HG02870 (cell line): ENCODE results near the gene CAMTA1.

Experiments
- ATAC-seq: cut with Tn5 transposase; IDR thresholded peaks from one replicate; pipeline ENCODE4 v1.9.1; 2021; ENCODE audit warnings: mild to moderate bottlenecking, moderate library complexity; ENCODE audit not compliant: unreplicated experiment

Gene CAMTA1

DNA sequence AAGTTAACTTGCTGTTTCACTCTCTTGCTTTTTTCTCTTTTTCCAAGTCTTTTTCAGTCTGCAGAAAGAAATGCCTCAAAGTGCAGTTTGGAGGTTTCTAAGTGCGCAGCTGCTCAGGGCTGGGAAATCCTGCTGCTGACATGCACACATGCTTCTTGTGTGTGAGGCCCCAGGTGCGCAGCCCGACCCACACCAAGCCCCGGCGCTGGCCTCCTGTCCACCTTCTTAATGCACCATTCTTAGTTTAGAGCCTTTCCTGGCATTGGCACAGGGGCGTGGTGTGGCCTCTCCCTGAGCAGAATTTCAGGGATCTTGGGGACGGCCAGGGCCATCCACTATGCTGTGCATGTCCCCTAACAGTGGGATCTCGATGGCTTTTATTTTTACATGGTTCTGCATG lies 315.2 kb downstream of the CAMTA1 start:
- ATAC-seq: no peak

GRCh38 chr1:7101187-7101586 lies 315.9 kb downstream of the CAMTA1 start:
- ATAC-seq: no peak

DNA sequence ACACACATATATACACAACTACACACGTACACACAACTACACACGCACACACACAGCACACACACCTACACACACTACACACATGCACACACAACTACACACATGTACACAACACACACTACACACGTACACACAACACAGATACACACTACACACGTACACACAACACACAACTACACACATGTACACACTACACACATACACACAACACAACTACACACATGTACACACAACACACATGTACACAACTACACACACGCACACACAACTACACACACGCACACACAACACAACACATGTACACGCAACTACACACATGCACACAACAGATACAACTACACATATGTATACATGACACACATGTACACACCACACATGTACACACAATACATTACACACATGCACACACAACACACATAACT lies 318.1 kb downstream of the CAMTA1 start:
- ATAC-seq: no peak

DNA sequence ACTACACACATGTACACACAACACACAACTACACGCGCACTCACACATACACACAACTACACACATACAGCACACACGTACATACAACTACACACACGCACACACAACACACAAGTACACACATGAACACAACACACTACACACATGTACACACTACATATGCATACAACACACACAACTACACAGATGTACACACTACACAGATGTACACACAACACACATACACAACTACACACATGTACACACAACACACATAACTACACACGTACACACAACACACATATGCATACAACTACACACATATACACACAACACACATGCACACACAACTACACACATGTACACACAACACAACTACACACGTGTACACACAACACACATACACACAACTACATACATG lies 318.6 kb downstream of the CAMTA1 start:
- ATAC-seq: no peak

GRCh38 chr1:7104339-7104738 lies 319.1 kb downstream of the CAMTA1 start:
- no peak for ATAC-seq

DNA sequence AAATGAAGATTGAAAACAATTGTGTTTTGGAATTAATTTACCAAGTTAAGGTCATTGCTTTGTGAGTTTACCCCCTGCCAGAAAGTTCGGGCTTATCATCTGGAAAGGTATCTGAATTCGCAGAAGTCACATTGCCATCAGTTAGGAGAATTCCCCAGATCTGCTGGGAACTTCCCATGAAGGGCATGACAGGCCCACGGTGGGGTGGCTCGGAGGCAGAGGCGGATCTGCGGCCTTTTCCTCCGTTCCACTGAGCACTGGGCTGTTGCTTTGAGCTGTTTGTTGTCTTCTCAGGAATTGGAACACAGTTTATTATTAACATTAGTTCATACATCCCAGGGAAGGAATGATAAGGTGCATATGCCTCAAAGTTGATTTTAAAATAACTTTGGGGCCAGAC lies 320.0 kb downstream of the CAMTA1 start:
- no peak for ATAC-seq

GRCh38 chr1:7106442-7107108 lies 321.3 kb downstream of the CAMTA1 start:
- no peak for ATAC-seq

DNA sequence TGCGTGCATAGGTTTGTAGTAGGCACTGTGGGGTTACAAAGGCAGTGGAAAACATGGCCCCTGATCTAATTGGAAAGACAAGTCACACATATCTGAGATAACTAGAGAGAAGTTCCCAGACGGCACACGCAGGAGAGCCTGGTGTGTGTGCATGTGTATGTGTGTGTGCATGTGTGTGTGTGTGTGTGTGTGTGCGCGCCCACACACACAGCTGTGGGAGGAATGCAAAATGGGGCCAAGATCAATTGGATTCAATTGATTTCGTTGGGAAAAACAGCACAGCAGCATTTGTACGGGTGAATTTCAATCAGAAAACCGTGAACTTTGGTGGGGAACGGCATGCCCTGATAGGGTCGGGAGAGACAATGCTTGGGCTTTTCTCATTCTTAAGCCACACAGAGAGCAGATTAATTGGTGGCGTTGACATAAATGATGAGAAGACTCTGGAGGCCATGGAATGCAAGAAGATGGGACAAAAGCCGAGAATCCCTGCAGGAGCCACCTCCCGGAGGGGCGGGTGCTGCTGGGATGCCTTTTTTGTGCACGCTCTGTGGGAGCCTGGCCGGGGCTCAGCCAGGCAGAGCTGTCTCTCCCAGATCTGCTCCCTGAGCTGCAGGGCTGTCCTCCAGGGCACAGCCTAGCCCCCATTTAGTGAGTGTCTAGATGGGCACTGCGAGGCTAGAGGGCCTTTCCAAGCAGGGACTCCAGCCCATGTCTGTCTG lies 322.0 kb downstream of the CAMTA1 start:
- ATAC-seq: no peak

- ATAC-seq: no peak
Observed at GRCh38 chr1:7108251-7108650, 323.0 kb downstream of the CAMTA1 start.

DNA sequence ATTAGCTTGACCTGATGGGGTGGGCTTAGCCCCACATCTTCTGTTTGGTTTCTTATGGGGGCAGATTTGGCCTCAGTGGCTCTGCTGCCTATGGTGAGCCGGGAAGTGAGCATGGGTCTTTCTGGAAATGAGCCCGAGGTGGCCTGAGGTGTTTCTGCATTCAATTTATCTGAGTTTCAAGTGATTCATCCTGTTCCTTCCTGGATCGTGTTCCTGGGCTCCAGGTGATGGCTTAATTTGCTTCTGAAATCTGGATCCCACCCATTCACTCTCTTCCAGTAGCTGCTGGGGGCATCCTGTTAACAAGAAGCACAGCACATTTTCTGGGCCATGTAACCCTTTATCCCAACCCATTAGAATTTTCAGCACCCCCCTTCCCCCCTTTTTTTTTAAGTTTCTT lies 324.6 kb downstream of the CAMTA1 start:
- ATAC-seq: no peak

DNA sequence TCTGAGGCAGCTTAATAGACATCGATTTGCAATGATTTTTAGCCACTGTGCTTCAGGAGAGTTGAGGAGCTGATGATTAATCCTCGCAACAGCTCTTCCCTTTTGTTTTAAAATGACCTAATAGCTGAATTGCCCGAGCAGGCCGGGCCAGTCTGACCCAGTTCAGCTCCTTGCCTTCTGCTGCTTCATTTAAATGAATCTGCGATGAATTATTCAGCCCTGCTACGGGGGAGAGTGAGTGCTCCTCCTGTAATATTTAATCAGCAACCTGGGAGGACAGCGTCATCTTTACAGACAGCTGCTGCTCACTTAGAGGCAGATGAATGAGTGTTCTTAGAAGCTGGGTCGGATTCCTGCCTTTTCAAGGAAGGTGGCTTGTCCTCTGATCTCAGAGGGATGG lies 325.1 kb downstream of the CAMTA1 start:
- ATAC-seq: no peak

DNA sequence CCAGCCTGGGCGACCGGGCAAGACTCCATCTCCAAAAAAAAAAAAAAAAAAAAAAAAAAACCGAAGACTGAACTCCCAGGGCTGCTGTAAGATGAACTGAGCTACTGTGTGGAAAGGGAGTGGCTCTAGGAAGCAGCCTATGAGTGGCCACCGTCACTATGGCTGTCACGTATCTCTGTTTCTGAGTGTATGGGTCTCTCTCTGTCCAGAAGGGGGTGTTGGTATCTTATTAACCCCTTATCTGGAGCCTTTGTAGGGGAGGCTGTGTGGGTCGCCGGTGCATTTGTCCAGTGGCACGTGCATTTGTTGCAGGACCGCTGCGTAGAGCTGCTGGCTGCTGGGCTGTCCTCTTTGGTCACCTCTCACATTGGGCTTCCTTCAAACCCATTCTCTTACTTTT lies 326.6 kb downstream of the CAMTA1 start:
- ATAC-seq: no peak

DNA sequence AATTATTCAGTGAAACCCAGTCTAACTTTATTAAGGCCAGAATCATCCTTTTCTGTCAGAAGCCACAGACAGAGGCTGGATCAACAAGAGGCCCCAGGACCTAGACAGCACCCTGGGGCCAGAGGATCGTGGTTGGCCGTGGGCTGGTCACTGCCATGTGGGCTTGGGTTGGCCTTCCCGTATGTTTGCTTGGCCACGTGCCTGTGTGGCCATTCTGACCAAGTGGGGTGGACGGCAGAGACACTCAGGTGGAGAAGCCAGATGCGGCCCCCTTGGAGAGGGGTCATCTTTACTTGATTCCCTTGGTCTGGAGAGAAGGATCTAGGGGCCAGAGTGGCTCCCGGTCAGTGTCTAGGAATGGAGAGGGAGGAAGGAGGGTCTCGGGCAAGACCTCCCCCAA lies 327.9 kb downstream of the CAMTA1 start:
- no peak for ATAC-seq

GRCh38 chr1:7113822-7114221 lies 328.6 kb downstream of the CAMTA1 start:
- ATAC-seq: no peak

- ATAC-seq: no peak
Observed at GRCh38 chr1:7116001-7116400, 330.7 kb downstream of the CAMTA1 start.

- ATAC-seq: no peak
Observed at GRCh38 chr1:7117399-7118281, 332.4 kb downstream of the CAMTA1 start.

DNA sequence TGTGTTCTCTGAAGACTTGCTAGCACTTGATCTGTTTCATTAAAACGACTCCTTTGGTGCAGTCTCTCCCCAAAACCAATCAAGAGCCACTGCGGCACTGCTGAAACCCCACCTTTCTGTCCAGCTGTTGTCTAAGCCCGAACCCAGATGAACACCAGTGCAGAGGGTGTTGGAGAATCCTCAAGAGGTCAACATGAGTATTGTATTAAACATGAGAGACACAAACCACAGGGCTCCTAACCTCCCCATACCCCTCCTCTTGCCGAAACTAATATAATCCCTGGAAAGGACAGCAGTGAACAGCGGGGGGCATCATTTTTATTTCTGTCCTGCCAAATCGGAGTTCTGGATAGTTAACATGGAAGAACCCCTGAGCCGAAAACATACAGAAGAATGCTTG lies 333.9 kb downstream of the CAMTA1 start:
- ATAC-seq: no peak

DNA sequence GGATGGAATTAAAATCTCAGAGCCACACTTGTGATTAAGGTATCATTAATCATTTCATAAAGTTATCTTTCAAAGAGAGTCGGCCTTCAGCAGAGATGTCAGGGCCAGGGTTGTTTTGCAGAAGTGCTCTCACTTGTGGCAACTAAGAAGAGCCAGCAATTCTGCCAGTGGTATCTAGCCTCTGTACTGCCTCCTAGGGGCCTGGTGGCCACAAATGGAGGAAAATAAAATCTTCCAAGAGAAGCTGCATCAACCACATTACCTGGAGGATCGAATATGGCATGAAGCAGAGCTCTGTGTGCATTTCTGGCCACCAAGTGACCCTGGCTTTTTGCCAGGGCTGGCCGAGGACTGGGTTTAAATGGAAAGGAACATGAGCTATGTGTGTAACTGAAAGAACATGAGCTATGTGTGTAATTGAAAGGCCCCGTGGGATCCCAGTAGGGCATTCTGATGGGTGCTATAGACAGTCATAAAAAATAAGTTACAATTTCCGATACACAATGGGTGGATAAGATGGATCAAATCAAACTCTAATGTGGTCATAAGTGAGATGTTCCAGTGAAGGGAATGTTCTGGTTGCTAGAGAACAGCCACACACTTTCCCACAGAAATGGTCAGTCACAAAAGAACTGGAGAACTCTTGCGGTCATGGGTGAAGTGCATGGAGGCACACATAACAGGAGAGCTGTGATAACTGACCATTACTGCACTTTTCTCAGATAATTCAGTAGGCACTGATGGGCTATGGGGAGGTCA lies 335.8 kb downstream of the CAMTA1 start:
- no peak for ATAC-seq

- ATAC-seq: no peak
Observed at GRCh38 chr1:7121622-7121988, 336.4 kb downstream of the CAMTA1 start.

DNA sequence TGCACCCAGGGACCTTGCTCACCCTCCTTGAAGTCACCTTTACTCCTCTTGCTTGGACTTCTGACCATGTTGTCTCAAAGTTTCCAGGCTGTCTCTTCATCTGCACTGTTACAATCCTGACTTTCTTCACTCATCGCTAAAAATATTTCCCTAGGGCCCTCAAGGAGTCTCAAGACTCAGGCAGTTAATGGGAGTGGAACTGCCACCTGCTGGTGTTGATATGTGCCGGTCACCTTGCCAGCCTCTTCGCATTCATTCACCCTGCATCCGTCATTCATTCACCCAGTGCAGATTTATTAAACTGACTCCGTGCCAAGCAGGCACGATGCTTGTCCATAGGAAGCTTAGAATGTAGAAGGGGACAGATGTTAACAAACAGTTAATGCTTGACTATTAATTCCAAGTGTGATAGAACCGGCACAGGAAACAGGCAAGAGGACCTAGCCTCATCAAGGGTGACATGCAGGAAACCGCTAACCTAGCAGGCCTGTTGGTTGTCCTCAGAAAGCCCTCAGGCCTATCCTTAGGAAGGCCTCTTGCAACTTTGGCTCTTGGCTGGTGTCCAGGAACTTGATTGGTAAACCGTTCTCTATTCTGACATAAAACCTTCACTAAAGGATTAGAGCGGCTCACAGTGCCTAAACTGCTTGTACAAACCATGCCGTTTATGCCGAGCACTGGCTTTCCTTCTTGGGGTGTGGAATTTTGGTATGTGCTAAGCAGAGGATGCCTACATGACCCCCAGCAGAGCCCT lies 342.2 kb downstream of the CAMTA1 start:
- ATAC-seq: no peak
